ENCODE results near the gene LMX1B.

Gene LMX1B

GRCh38 chr9:126633881-126634558, 20.3 kb downstream of the LMX1B start:
- no peak for TF ChIP-seq CTCF (conservative IDR thresholded peaks at IDR 0.05; ENCODE audit: low read depth, low read length)

GRCh38 chr9:126635061-126635460, 21.3 kb downstream of the LMX1B start:
- DNase-seq (ENCODE audit: low read depth): no peak
- TF ChIP-seq CTCF (conservative IDR thresholded peaks at IDR 0.05; ENCODE audit: low read depth, low read length): no peak
- no peak overlapping the region for H3K4me3 ChIP-seq (ENCODE audit: low read depth, low read length)

More at GRCh38 chr9:126633881-126634558, 20.3 kb downstream of the LMX1B start:
- H3K4me3 ChIP-seq (ENCODE audit: low read depth, low read length): no peak overlapping the region
- DNase-seq (ENCODE audit: low read depth): no peak

GRCh38 chr9:126635661-126636439, 22.1 kb downstream of the LMX1B start:
- TF ChIP-seq CTCF (conservative IDR thresholded peaks at IDR 0.05; ENCODE audit: low read depth, low read length): no peak
- DNase-seq (ENCODE audit: low read depth): no peak
- H3K4me3 ChIP-seq (ENCODE audit: low read depth, low read length): no peak overlapping the region

- TF ChIP-seq CTCF (conservative IDR thresholded peaks at IDR 0.05; ENCODE audit: low read depth, low read length): no peak
- DNase-seq (ENCODE audit: low read depth): no peak
- H3K4me3 ChIP-seq (ENCODE audit: low read depth, low read length): no peak overlapping the region
Measured at GRCh38 chr9:126636983-126637798, 23.5 kb downstream of the LMX1B start.

- DNase-seq (ENCODE audit: low read depth): no peak
- TF ChIP-seq CTCF (conservative IDR thresholded peaks at IDR 0.05; ENCODE audit: low read depth, low read length): no peak
- no peak overlapping the region for H3K4me3 ChIP-seq (ENCODE audit: low read depth, low read length)
Measured at GRCh38 chr9:126638571-126639132, 24.9 kb downstream of the LMX1B start.

- no peak for TF ChIP-seq CTCF (conservative IDR thresholded peaks at IDR 0.05; ENCODE audit: low read depth, low read length)
Measured at GRCh38 chr9:126639318-126640000, 25.7 kb downstream of the LMX1B start.

More at GRCh38 chr9:126639318-126640000, 25.7 kb downstream of the LMX1B start:
- H3K4me3 ChIP-seq (ENCODE audit: low read depth, low read length): no peak overlapping the region
- no peak for DNase-seq (ENCODE audit: low read depth)
